Renal cortex interstitium (tissue), 15 donors: Measurements from ENCODE around the gene PRRC1. TPM values are rescaled to one million over a fixed set of nuclear protein-coding genes. Genes with fewer than 3 reads are reported as not detected.

Experiments
- DNase-seq, 11 donors: peaks; one replicate each; pipeline ENCODE4 v3.0.0-alpha.2; 2013; ENCODE audit warnings: low read depth in 9 of 11, low spot score in 4 of 11; ENCODE audit errors: extremely low read depth in 1 of 11
- long read RNA-seq, 16 experiments: transcript quantifications; one replicate each; lab custom pipeline, GENCODE V29; 2026
- polyA plus RNA-seq, 3 donors: library from polyadenylated mRNA; unstranded; fragments of 120-200 nt; gene quantifications; one replicate each; pipeline ENCODE4 v1.2.1, GENCODE V29; 2013; ENCODE audit not compliant: insufficient read length in 3 of 3

The PRRC1 gene
- 10 to 100 TPM; 80.9 to 83.7 (median 81.3) TPM for polyA plus RNA-seq
- long read RNA-seq, donor 1, full-length matches to known transcripts = 6 of 38 reads
- long read RNA-seq, donor 1, partial matches to known transcripts = 32 of 38 reads
- long read RNA-seq, donor 1, other reads (novel, unspliced or antisense) = 0 of 38 reads
- long read RNA-seq, donor 2, full-length matches to known transcripts = 5 of 49 reads
- long read RNA-seq, donor 2, partial matches to known transcripts = 44 of 49 reads
- long read RNA-seq, donor 2, other reads (novel, unspliced or antisense) = 0 of 49 reads
- long read RNA-seq, donor 3, full-length matches to known transcripts = 19 of 40 reads
- long read RNA-seq, donor 3, partial matches to known transcripts = 21 of 40 reads
- long read RNA-seq, donor 3, other reads (novel, unspliced or antisense) = 0 of 40 reads
- long read RNA-seq, donor 4, full-length matches to known transcripts = 10 of 31 reads
- long read RNA-seq, donor 4, partial matches to known transcripts = 21 of 31 reads
- long read RNA-seq, donor 4, other reads (novel, unspliced or antisense) = 0 of 31 reads
- long read RNA-seq, donor 5 = 0 reads
- long read RNA-seq, donor 6, full-length matches to known transcripts = 7 of 71 reads
- long read RNA-seq, donor 6, partial matches to known transcripts = 64 of 71 reads
- long read RNA-seq, donor 6, other reads (novel, unspliced or antisense) = 0 of 71 reads
- long read RNA-seq, donor 7, full-length matches to known transcripts = 19 of 48 reads
- long read RNA-seq, donor 7, partial matches to known transcripts = 29 of 48 reads
- long read RNA-seq, donor 7, other reads (novel, unspliced or antisense) = 0 of 48 reads
- long read RNA-seq, donor 8 = 0 reads
- long read RNA-seq, donor 9, full-length matches to known transcripts = 12 of 26 reads
- long read RNA-seq, donor 9, partial matches to known transcripts = 14 of 26 reads
- long read RNA-seq, donor 9, other reads (novel, unspliced or antisense) = 0 of 26 reads
- long read RNA-seq, donor 10, full-length matches to known transcripts = 12 of 47 reads
- long read RNA-seq, donor 10, partial matches to known transcripts = 35 of 47 reads
- long read RNA-seq, donor 10, other reads (novel, unspliced or antisense) = 0 of 47 reads
- long read RNA-seq, donor 11, full-length matches to known transcripts = 13 of 32 reads
- long read RNA-seq, donor 11, partial matches to known transcripts = 19 of 32 reads
- long read RNA-seq, donor 11, other reads (novel, unspliced or antisense) = 0 of 32 reads
- long read RNA-seq, donor 12, full-length matches to known transcripts = 2 of 2 reads
- long read RNA-seq, donor 12, partial matches to known transcripts = 0 of 2 reads
- long read RNA-seq, donor 12, other reads (novel, unspliced or antisense) = 0 of 2 reads
- long read RNA-seq, donor 13 = 0 reads
- long read RNA-seq, donor 14, full-length matches to known transcripts = 7 of 12 reads
- long read RNA-seq, donor 14, partial matches to known transcripts = 5 of 12 reads
- long read RNA-seq, donor 14, other reads (novel, unspliced or antisense) = 0 of 12 reads
- long read RNA-seq, donor 15, full-length matches to known transcripts = 5 of 5 reads
- long read RNA-seq, donor 15, partial matches to known transcripts = 0 of 5 reads
- long read RNA-seq, donor 15, other reads (novel, unspliced or antisense) = 0 of 5 reads
- long read RNA-seq, donor 16, full-length matches to known transcripts = 40 of 134 reads
- long read RNA-seq, donor 16, partial matches to known transcripts = 94 of 134 reads
- long read RNA-seq, donor 16, other reads (novel, unspliced or antisense) = 0 of 134 reads

- peak; percentile 50 to 77 (median 71) for DNase-seq
Measured at GRCh38 chr5:127517480-127518318, at the start of gene PRRC1. PRRC1 (plus strand) TSS chr5:127517640; CDS start chr5:127523480, 5,840 bp downstream.

GRCh38 chr5:127471211-127471610, 46.2 kb upstream of the PRRC1 start:
- DNase-seq = no peak

- DNase-seq = no peak
Measured at GRCh38 chr5:127472700-127473099, 44.7 kb upstream of the PRRC1 start.

GRCh38 chr5:127486471-127486870, 31.0 kb upstream of the PRRC1 start:
- no peak for DNase-seq

GRCh38 chr5:127492854-127493738, 24.3 kb upstream of the PRRC1 start:
- peak; percentile 15 to 68 (median 31) for DNase-seq

GRCh38 chr5:127498548-127498947, 18.9 kb upstream of the PRRC1 start:
- no peak for DNase-seq

GRCh38 chr5:127505905-127506304, 11.5 kb upstream of the PRRC1 start:
- DNase-seq = no peak

- no peak for DNase-seq
Measured at GRCh38 chr5:127506616-127507015, 10.8 kb upstream of the PRRC1 start.

GRCh38 chr5:127508644-127509373, 8.6 kb upstream of the PRRC1 start:
- DNase-seq = no peak

GRCh38 chr5:127513408-127513970, 4.0 kb upstream of the PRRC1 start:
- no peak for DNase-seq

- no peak for DNase-seq
Measured at GRCh38 chr5:127514816-127515215, 2.6 kb upstream of the PRRC1 start.

- DNase-seq = no peak
Measured at GRCh38 chr5:127515693-127516440, 1.6 kb upstream of the PRRC1 start.

GRCh38 chr5:127517110-127517479, 345 bp upstream of the PRRC1 start:
- peak in 2 of 11 donors; percentile 13 to 31 for DNase-seq

- DNase-seq = peak in 6 of 11 donors; percentile 13 to 48 (median 40)
Measured at GRCh38 chr5:127518319-127518621, 830 bp downstream of the PRRC1 start.

GRCh38 chr5:127519527-127519926, 2.1 kb downstream of the PRRC1 start:
- DNase-seq = no peak
